ENCODE results near the gene GNAI3.

DNA sequence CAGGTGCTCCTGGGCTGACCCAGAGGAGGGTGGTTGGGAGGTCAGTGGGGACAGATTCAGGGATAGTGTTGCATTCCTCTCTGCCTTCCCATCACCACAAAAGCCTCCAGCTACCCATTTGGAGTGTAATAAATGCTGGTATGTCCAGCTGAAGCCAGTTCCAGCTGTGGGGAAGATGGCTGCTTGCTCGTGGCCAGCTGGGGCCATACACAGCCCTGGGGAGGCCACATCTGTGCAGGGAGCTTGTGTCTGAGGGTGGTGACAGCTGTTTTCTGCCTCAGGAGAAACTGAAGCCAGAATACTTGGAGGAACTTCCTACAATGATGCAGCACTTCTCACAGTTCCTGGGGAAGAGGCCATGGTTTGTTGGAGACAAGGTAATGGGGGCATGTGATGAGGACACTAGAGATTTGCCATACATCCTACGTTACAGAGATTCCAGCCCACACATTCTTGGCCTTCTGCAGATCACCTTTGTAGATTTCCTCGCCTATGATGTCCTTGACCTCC, 110.2 kb downstream of the GNAI3 start:
- TF ChIP-seq, protein P1, sequence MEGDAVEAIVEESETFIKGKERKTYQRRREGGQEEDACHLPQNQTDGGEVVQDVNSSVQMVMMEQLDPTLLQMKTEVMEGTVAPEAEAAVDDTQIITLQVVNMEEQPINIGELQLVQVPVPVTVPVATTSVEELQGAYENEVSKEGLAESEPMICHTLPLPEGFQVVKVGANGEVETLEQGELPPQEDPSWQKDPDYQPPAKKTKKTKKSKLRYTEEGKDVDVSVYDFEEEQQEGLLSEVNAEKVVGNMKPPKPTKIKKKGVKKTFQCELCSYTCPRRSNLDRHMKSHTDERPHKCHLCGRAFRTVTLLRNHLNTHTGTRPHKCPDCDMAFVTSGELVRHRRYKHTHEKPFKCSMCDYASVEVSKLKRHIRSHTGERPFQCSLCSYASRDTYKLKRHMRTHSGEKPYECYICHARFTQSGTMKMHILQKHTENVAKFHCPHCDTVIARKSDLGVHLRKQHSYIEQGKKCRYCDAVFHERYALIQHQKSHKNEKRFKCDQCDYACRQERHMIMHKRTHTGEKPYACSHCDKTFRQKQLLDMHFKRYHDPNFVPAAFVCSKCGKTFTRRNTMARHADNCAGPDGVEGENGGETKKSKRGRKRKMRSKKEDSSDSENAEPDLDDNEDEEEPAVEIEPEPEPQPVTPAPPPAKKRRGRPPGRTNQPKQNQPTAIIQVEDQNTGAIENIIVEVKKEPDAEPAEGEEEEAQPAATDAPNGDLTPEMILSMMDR (conservative IDR thresholded peaks at IDR 0.05 in 1 of 2, IDR thresholded peaks at IDR 0.05 in 1 of 2; ENCODE audit: low read depth in 1 of 2, low read length in 2 of 2) = no peak
- TF ChIP-seq EZH2 (IDR thresholded peaks at IDR 0.05; ENCODE audit: low read length, missing control alignments) = no peak
